HepG2 (cell line): ENCODE data around the gene SCML1. TPM values are rescaled to one million over a fixed set of nuclear protein-coding genes. Genes with fewer than 3 reads are reported as not detected.

Source experiments
- ARID2 ChIP-seq: sonication (generic); formaldehyde crosslinking; IDR thresholded peaks from 2 replicates; pipeline ENCODE4 v1.8.1; 2022; ENCODE audit warnings: mild to moderate bottlenecking, missing genetic modification reagents, borderline replicate concordance
- CHD2 ChIP-seq: IDR thresholded peaks from 2 replicates; pipeline ENCODE4 v1.6.1; 2011; ENCODE audit warnings: low read depth, low read length, improper control_type of control experiment
- GABPB1 ChIP-seq: IDR thresholded peaks from 2 replicates; pipeline ENCODE4 v1.6.1; 2016; ENCODE audit warnings: mild to moderate bottlenecking, missing genetic modification reagents, moderate library complexity, missing compliant biosample characterization
- GATA4 ChIP-seq: sonication (generic); IDR thresholded peaks from 2 replicates; pipeline ENCODE4 v1.6.1; 2016; ENCODE audit warnings: antibody characterized with exemption, low read depth, borderline replicate concordance
- GTF2F1 ChIP-seq: fragments of 150-350 bp; IDR thresholded peaks from 2 replicates; pipeline ENCODE4 v1.6.1; 2014; ENCODE audit warnings: low read length
- JUND ChIP-seq: sonication (generic); formaldehyde crosslinking; IDR thresholded peaks from 2 replicates; pipeline ENCODE4 v1.8.0; 2022; ENCODE audit warnings: mild to moderate bottlenecking, missing genetic modification reagents
- KDM5A ChIP-seq: fragments of 200-600 bp; sonication (generic); IDR thresholded peaks from 2 replicates; pipeline ENCODE4 v1.7.0; 2018; ENCODE audit warnings: antibody characterized with exemption, mild to moderate bottlenecking, low read length, borderline replicate concordance
- NR2C2 ChIP-seq: sonication (generic); formaldehyde crosslinking; IDR thresholded peaks from 2 replicates; pipeline ENCODE4 v1.4.0; 2020; ENCODE audit warnings: missing genetic modification reagents, mild to moderate bottlenecking, moderate library complexity, borderline replicate concordance
- PATZ1 ChIP-seq: sonication (generic); formaldehyde crosslinking; IDR thresholded peaks from 2 replicates; pipeline ENCODE4 v1.4.0; 2020; ENCODE audit warnings: missing genetic modification reagents
- PHF5A ChIP-seq: IDR thresholded peaks from one replicate; pipeline ENCODE4 v1.6.1; 2018; ENCODE audit warnings: low read depth, missing genetic modification reagents; ENCODE audit not compliant: unreplicated experiment
- PHF8 ChIP-seq: sonication (generic); formaldehyde crosslinking; IDR thresholded peaks from 2 replicates; pipeline ENCODE4 v1.5.0; 2020; ENCODE audit warnings: missing genetic modification reagents
- POLR2AphosphoS5 ChIP-seq: IDR thresholded peaks from 2 replicates; pipeline ENCODE4 v1.6.1; 2012; ENCODE audit warnings: low read depth, low read length
- SIX1 ChIP-seq: sonication (generic); formaldehyde crosslinking; IDR thresholded peaks from 2 replicates; pipeline ENCODE4 v1.4.0; 2020; ENCODE audit warnings: missing genetic modification reagents, borderline replicate concordance
- WIZ ChIP-seq: sonication (generic); formaldehyde crosslinking; IDR thresholded peaks from 2 replicates; pipeline ENCODE4 v1.5.1; 2020; ENCODE audit warnings: mild to moderate bottlenecking, missing genetic modification reagents
- ZBTB21 ChIP-seq: sonication (generic); formaldehyde crosslinking; IDR thresholded peaks from 2 replicates; pipeline ENCODE4 v1.4.0; 2020; ENCODE audit warnings: missing genetic modification reagents
- ZFP1 ChIP-seq: IDR thresholded peaks from 2 replicates; pipeline ENCODE4 v1.6.1; 2016
- ZNF354B ChIP-seq: sonication (generic); formaldehyde crosslinking; IDR thresholded peaks from 2 replicates; pipeline ENCODE4 v1.8.0; 2022; ENCODE audit warnings: mild to moderate bottlenecking, missing genetic modification reagents
- polyA plus RNA-seq, 8 experiments: library from polyadenylated mRNA; depleted of rRNA in 3 of 8; stranded (reverse) in 7 of 8; unstranded in 1 of 8; fragments of >200 nt; fragmentation: Illumina TruSeq in 4 of 8; extraction: Trizol in 4 of 8; gene quantifications; 2 replicates each; pipeline versions ENCODE4 v1.2.1 to v1.2.3, GENCODE V29; 2011 to 2016; ENCODE audit warnings: low read depth in 4 of 8, missing spikeins in 1 of 8, mixed read lengths in 1 of 8; ENCODE audit not compliant: insufficient read depth in 1 of 8
- total RNA-seq, 5 experiments: library from RNA; depleted of rRNA; stranded (reverse); fragments of >200 nt; fragmentation: Illumina TruSeq; extraction: Trizol; gene quantifications; 2 replicates each; pipeline ENCODE4 v1.2.3, GENCODE V29; 2016; ENCODE audit warnings: low read depth in 1 of 5
- TF ChIP-seq, protein P1 (sequence below): sonication (generic); formaldehyde crosslinking; IDR thresholded peaks from 2 replicates; pipeline ENCODE4 v1.4.0; 2020; ENCODE audit warnings: missing genetic modification reagents, borderline replicate concordance
- TF ChIP-seq, protein P2 (sequence below): sonication (generic); formaldehyde crosslinking; IDR thresholded peaks from 2 replicates; pipeline ENCODE4 v1.5.0; 2020; ENCODE audit warnings: mild to moderate bottlenecking, missing genetic modification reagents
- TF ChIP-seq, protein P3 (sequence below): sonication (generic); formaldehyde crosslinking; IDR thresholded peaks from 2 replicates; pipeline ENCODE4 v1.8.1; 2022; ENCODE audit warnings: mild to moderate bottlenecking, missing genetic modification reagents
- TF ChIP-seq, protein P4 (sequence below): sonication (generic); formaldehyde crosslinking; IDR thresholded peaks from 2 replicates; pipeline ENCODE4 v1.4.0; 2020; ENCODE audit warnings: missing genetic modification reagents

Gene SCML1
- total and polyA plus RNA-seq, 2 of the 13 experiments (the other 11 are each of a cell fraction or from before 2014, with no cell fraction given) = 24.2 to 129 TPM

DNA sequence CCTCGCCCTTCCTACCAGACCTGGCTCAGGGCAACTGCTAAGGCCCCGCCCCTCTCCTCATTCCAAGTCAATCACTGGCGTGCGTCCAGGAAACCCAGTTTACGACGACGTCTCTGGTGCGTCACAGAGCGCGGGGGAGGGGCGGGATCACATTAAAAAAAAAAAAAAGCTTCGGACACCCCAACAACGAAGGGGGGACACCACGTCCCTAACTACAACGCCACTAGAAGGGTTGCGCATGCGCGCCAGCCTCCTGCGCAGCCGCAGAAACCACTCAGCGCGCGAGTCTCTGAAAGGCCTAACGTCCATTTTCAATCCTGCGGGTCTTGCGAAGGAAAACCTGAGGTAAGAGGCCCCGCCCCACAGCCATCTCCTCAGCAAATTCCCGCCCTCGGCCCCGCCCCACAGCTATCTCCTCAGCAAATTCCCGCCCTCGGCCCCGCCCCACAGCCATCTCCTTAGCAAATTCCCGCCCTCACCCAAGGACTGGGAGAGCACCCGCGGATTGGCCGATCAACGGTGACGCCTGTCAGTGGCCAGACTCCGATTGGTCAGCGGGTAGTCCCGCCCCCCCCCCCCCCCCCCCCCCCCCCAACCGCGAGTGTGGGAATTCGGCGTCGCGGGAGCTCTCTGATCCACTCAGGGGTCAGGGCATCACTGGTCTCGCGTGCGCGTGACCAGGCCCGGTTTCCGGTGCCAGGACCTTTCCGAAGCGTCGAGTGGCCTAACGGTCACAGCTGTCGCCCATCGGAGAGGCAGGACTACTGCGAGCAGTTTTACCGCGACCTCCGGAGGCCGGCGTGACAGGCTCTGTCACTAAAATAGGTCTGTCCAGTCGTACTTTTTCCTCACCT is at the start of gene SCML1 (continued):
- peak; percentile 82 for TF ChIP-seq PATZ1 (CRISPR knock-in tag)
- no peak for TF ChIP-seq SIX1 (CRISPR knock-in tag)
- no peak for TF ChIP-seq ZFP1 (CRISPR knock-in tag)
- TF ChIP-seq GTF2F1 = no peak
- TF ChIP-seq, protein P1, sequence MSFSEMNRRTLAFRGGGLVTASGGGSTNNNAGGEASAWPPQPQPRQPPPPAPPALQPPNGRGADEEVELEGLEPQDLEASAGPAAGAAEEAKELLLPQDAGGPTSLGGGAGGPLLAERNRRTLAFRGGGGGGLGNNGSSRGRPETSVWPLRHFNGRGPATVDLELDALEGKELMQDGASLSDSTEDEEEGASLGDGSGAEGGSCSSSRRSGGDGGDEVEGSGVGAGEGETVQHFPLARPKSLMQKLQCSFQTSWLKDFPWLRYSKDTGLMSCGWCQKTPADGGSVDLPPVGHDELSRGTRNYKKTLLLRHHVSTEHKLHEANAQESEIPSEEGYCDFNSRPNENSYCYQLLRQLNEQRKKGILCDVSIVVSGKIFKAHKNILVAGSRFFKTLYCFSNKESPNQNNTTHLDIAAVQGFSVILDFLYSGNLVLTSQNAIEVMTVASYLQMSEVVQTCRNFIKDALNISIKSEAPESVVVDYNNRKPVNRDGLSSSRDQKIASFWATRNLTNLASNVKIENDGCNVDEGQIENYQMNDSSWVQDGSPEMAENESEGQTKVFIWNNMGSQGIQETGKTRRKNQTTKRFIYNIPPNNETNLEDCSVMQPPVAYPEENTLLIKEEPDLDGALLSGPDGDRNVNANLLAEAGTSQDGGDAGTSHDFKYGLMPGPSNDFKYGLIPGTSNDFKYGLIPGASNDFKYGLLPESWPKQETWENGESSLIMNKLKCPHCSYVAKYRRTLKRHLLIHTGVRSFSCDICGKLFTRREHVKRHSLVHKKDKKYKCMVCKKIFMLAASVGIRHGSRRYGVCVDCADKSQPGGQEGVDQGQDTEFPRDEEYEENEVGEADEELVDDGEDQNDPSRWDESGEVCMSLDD (CRISPR knock-in tag) = peak; percentile 100
- TF ChIP-seq, protein P2, sequence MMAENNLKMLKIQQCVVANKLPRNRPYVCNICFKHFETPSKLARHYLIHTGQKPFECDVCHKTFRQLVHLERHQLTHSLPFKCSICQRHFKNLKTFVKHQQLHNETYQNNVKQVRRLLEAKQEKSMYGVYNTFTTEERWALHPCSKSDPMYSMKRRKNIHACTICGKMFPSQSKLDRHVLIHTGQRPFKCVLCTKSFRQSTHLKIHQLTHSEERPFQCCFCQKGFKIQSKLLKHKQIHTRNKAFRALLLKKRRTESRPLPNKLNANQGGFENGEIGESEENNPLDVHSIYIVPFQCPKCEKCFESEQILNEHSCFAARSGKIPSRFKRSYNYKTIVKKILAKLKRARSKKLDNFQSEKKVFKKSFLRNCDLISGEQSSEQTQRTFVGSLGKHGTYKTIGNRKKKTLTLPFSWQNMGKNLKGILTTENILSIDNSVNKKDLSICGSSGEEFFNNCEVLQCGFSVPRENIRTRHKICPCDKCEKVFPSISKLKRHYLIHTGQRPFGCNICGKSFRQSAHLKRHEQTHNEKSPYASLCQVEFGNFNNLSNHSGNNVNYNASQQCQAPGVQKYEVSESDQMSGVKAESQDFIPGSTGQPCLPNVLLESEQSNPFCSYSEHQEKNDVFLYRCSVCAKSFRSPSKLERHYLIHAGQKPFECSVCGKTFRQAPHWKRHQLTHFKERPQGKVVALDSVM (CRISPR knock-in tag) = no peak
- TF ChIP-seq JUND (CRISPR knock-in tag) = no peak
- TF ChIP-seq, protein P3, sequence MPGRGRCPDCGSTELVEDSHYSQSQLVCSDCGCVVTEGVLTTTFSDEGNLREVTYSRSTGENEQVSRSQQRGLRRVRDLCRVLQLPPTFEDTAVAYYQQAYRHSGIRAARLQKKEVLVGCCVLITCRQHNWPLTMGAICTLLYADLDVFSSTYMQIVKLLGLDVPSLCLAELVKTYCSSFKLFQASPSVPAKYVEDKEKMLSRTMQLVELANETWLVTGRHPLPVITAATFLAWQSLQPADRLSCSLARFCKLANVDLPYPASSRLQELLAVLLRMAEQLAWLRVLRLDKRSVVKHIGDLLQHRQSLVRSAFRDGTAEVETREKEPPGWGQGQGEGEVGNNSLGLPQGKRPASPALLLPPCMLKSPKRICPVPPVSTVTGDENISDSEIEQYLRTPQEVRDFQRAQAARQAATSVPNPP = no peak
- TF ChIP-seq NR2C2 (CRISPR knock-in tag) = no peak
- TF ChIP-seq PHF8 (CRISPR knock-in tag) = 0 out of 2 replicates have a peak, but pooled peaks have one; percentile 38
- TF ChIP-seq ZBTB21 (CRISPR knock-in tag) = peak; percentile 62; the same call in 1 of the 2 replicates
- no peak for TF ChIP-seq ARID2 (CRISPR knock-in tag)
- peak; percentile 40; the same call in 1 of the 2 replicates for TF ChIP-seq POLR2AphosphoS5
- no peak for TF ChIP-seq GATA4
- TF ChIP-seq, protein P4, sequence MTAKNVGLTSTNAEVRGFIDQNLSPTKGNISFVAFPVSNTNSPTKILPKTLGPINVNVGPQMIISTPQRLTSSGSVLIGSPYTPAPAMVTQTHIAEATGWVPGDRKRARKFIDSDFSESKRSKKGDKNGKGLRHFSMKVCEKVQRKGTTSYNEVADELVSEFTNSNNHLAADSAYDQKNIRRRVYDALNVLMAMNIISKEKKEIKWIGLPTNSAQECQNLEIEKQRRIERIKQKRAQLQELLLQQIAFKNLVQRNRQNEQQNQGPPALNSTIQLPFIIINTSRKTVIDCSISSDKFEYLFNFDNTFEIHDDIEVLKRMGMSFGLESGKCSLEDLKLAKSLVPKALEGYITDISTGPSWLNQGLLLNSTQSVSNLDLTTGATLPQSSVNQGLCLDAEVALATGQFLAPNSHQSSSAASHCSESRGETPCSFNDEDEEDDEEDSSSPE = peak; percentile 77
- TF ChIP-seq ZNF354B (CRISPR knock-in tag) = no peak
- no peak for TF ChIP-seq PHF5A (CRISPR knock-in tag)
- TF ChIP-seq GABPB1 (CRISPR knock-in tag) = peak; percentile 54
- TF ChIP-seq KDM5A = no peak
- TF ChIP-seq WIZ (CRISPR knock-in tag) = no peak
- TF ChIP-seq CHD2 = 0 out of 2 replicates have a peak, but pooled peaks have one; percentile 29
